PFSK-1 (cell line): ENCODE measurements around the gene RASA2. TPM values are rescaled to one million over a fixed set of nuclear protein-coding genes. Genes with fewer than 3 reads are reported as not detected.
A peak's percentile ranks its signal among the peaks of the same experiment; 100 is the strongest.

Experiments used
- FOXP2 ChIP-seq: optimal IDR thresholded peaks from 2 replicates; pipeline ENCODE3; 2011; ENCODE audit warnings: borderline replicate concordance, control low read depth, inconsistent platforms; ENCODE audit not compliant: insufficient read depth; ENCODE audit errors: extremely low read length, extremely low read depth
- POLR2AphosphoS5 ChIP-seq: IDR thresholded peaks from 2 replicates; pipeline ENCODE4 v1.6.1; 2012; ENCODE audit warnings: low read depth, mild to moderate bottlenecking, control low read depth, low read length, moderate library complexity
- SIN3A ChIP-seq: IDR thresholded peaks from 2 replicates; pipeline ENCODE4 v1.6.1; 2012; ENCODE audit warnings: mild to moderate bottlenecking, low read length, moderate library complexity, borderline replicate concordance; ENCODE audit not compliant: insufficient read depth
- TAF1 ChIP-seq: IDR thresholded peaks from 2 replicates; pipeline ENCODE4 v1.6.1; 2012; ENCODE audit warnings: low read length, control low read depth, borderline replicate concordance; ENCODE audit not compliant: insufficient read depth
- polyA plus RNA-seq: library from polyadenylated mRNA; unstranded; fragments of >200 nt; gene quantifications from one replicate; pipeline ENCODE4 v1.2.1, GENCODE V29; 2012; ENCODE audit warnings: low read depth, missing spikeins; ENCODE audit not compliant: insufficient read length
- TF ChIP-seq, protein P1 (sequence below), 2 experiments: IDR thresholded peaks; 2 replicates each; pipeline versions ENCODE4 v1.6.1 to v1.8.0; 2011 to 2012; ENCODE audit warnings: low read depth in 2 of 2, low read length in 2 of 2, control low read depth in 1 of 2, inconsistent platforms in 1 of 2, mild to moderate bottlenecking in 1 of 2, moderate library complexity in 1 of 2; ENCODE audit not compliant: insufficient read depth in 1 of 2

RASA2 gene, protein sequence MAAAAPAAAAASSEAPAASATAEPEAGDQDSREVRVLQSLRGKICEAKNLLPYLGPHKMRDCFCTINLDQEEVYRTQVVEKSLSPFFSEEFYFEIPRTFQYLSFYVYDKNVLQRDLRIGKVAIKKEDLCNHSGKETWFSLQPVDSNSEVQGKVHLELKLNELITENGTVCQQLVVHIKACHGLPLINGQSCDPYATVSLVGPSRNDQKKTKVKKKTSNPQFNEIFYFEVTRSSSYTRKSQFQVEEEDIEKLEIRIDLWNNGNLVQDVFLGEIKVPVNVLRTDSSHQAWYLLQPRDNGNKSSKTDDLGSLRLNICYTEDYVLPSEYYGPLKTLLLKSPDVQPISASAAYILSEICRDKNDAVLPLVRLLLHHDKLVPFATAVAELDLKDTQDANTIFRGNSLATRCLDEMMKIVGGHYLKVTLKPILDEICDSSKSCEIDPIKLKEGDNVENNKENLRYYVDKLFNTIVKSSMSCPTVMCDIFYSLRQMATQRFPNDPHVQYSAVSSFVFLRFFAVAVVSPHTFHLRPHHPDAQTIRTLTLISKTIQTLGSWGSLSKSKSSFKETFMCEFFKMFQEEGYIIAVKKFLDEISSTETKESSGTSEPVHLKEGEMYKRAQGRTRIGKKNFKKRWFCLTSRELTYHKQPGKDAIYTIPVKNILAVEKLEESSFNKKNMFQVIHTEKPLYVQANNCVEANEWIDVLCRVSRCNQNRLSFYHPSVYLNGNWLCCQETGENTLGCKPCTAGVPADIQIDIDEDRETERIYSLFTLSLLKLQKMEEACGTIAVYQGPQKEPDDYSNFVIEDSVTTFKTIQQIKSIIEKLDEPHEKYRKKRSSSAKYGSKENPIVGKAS
- 3.7 TPM for polyA plus RNA-seq

DNA sequence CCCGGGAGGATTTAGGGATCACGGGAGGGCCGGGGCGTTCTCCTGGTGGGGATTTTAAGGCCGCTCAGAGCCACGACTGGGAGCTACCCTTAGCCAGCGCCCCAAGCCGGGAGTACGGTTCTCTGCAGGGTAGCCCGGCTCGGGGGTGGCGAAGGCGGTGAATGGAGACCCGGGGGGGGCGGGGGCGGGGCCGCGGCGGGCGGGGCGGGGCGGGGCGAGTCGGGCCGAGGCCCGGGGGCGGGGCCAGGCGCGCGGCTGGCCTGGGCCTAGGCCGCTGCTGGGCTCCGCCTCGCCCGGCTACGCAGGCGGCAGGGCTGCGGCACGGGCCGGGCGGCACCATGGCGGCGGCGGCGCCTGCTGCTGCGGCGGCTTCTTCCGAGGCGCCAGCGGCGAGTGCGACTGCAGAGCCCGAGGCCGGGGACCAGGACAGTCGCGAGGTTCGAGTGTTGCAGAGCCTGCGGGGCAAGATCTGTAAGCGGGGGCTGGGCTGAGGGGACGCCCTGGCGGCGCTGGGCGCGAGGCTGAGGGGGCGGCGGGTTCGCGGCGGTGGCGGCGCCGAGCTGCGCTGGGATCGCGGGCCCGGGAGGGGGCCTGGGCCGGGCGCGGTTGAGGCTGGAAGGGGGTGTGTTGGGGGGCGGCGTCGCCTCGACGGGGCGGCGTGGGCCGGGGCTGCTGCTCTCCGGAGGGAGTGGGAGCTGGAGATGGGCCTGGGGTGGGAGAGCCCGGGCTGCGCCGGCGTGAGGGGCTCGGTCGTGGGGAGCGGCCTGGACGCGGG, at the start of gene RASA2:
Gene RASA2, plus strand, starts transcription at position 282 of the 775 bp plus-strand sequence. Its CDS starts 57 bp downstream, at position 339.
- TF ChIP-seq, protein P1, sequence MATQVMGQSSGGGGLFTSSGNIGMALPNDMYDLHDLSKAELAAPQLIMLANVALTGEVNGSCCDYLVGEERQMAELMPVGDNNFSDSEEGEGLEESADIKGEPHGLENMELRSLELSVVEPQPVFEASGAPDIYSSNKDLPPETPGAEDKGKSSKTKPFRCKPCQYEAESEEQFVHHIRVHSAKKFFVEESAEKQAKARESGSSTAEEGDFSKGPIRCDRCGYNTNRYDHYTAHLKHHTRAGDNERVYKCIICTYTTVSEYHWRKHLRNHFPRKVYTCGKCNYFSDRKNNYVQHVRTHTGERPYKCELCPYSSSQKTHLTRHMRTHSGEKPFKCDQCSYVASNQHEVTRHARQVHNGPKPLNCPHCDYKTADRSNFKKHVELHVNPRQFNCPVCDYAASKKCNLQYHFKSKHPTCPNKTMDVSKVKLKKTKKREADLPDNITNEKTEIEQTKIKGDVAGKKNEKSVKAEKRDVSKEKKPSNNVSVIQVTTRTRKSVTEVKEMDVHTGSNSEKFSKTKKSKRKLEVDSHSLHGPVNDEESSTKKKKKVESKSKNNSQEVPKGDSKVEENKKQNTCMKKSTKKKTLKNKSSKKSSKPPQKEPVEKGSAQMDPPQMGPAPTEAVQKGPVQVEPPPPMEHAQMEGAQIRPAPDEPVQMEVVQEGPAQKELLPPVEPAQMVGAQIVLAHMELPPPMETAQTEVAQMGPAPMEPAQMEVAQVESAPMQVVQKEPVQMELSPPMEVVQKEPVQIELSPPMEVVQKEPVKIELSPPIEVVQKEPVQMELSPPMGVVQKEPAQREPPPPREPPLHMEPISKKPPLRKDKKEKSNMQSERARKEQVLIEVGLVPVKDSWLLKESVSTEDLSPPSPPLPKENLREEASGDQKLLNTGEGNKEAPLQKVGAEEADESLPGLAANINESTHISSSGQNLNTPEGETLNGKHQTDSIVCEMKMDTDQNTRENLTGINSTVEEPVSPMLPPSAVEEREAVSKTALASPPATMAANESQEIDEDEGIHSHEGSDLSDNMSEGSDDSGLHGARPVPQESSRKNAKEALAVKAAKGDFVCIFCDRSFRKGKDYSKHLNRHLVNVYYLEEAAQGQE (IDR thresholded peaks at IDR 0.05; ENCODE audit: insufficient read depth in 1 of 2, low read depth in 2 of 2, low read length in 2 of 2), result no peak
- TF ChIP-seq SIN3A (no peak), FOXP2 (no peak), TAF1 (0 out of 2 replicates have a peak, but pooled peaks have one; percentile 44)

DNA sequence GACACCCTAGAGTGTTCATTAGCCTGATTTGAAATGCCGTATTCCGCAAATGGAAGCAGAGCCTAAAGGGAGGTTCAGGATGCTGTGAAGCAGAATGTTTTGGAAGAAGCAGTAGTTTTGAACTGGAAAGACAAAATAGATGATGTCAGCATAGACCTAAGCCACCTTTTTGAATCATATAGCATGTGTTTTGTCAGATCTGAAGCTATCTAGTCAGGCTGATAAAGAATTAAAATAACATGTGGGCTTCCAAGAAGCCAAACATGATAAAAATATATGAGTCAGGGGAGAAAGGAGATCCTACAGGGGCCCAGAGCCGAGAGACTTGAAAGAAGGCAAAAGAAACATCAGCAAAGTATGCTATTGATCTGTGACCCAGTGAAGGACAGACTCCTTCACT, 47.2 kb upstream of the RASA2 start:
- TF ChIP-seq SIN3A (no peak), POLR2AphosphoS5 (no peak), FOXP2 (no peak), TAF1 (no peak)
- TF ChIP-seq, protein P1 (IDR thresholded peaks at IDR 0.05; ENCODE audit: insufficient read depth in 1 of 2, low read depth in 2 of 2, low read length in 2 of 2), result no peak

DNA sequence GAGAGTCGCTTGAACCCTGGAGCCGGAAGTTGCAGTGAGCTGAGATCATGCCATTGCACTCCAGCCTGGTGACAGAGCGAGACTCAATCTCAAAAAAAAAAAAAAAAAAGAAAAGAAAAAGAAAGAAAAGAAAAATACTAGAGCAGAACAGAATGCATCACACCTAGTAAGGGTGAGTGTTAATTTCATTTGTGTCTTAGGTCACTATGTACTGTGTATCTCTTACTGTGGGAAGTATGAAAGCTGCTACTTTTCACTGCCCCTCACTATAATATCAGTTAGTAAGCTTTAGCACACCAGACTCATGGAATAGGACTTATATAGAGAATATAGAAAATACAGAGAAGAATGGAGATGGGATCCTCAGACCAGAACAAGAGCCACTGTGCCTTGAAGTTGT, 45.9 kb upstream of the RASA2 start:
- TF ChIP-seq TAF1, result no peak
- TF ChIP-seq FOXP2, result no peak
- TF ChIP-seq, protein P1 (IDR thresholded peaks at IDR 0.05; ENCODE audit: insufficient read depth in 1 of 2, low read depth in 2 of 2, low read length in 2 of 2), result no peak
- no peak for TF ChIP-seq POLR2AphosphoS5
- TF ChIP-seq SIN3A, result no peak

DNA sequence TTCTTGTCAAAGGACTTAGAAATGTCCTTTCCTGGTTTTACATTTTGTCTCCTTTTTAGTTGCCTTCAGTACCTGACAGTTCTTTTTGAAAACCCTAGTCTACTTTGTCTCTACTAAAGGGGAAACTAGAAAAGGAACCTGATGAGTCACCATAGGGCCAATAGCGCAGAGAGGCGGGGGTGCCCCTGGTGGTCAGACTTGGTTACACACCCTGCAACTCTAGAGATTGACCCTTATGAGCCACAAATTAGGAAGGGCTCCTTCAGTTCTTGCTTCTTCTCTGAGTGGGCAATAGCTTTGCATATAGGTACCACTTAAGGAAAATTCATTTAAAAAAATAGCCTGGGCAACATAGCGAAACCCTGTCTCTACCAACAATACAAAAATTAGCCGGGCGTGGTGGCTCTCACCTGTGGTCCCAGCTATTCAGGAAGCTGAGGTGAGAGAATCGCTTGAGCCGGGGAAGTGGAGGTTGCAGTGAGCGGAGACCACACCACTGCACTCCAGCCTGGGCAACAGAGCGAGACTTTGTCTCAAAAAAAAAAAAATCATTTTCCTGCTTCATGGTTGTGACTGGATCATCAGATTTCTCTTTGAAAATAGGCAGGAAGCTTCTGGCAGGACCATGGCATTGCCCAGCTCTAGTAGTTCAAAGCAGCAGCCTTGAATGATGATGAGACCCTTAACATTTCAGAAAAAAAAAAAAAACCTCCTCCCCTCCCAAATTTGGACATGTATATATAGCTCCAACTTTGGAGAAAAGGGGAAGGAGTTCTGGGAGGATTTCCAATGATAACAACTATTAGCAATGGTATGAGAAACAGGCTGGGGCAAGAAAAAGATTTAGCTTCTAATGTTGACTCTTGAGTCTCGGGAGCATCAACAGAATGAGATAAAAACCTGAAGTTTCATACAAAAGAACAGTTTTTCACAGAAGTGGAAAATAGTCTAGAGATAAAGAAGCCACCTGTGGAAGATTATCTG, 45.2 kb upstream of the RASA2 start:
- TF ChIP-seq POLR2AphosphoS5, result no peak
